ENCODE measurements around the gene KLF13.

KLF13 gene

GRCh38 chr15:31379042-31379441, 52.4 kb downstream of the KLF13 start:
- H3K4me3 ChIP-seq (replicated peaks; ENCODE audit: low read depth, low read length), result no peak overlapping the region
- no peak for TF ChIP-seq CTCF (IDR thresholded peaks at IDR 0.05; ENCODE audit: low read length, missing control alignments)
- DNase-seq (ENCODE audit: low read depth), result no peak

- no peak overlapping the region for H3K4me3 ChIP-seq (replicated peaks; ENCODE audit: low read depth, low read length)
- no peak for TF ChIP-seq CTCF (IDR thresholded peaks at IDR 0.05; ENCODE audit: low read length, missing control alignments)
- no peak for DNase-seq (ENCODE audit: low read depth)
These were observed 52.9 kb downstream of the KLF13 start for GRCh38 chr15:31379577-31379976.

- DNase-seq (ENCODE audit: low read depth), result no peak
- no peak for TF ChIP-seq CTCF (IDR thresholded peaks at IDR 0.05; ENCODE audit: low read length, missing control alignments)
- no peak overlapping the region for H3K4me3 ChIP-seq (replicated peaks; ENCODE audit: low read depth, low read length)
These were observed 55.4 kb downstream of the KLF13 start for GRCh38 chr15:31381801-31382712.

GRCh38 chr15:31382713-31383045, 56.0 kb downstream of the KLF13 start:
- no peak for DNase-seq (ENCODE audit: low read depth)
- no peak overlapping the region for H3K4me3 ChIP-seq (replicated peaks; ENCODE audit: low read depth, low read length)
- TF ChIP-seq CTCF (IDR thresholded peaks at IDR 0.05; ENCODE audit: low read length, missing control alignments), result no peak

GRCh38 chr15:31383139-31383538, 56.5 kb downstream of the KLF13 start:
- H3K4me3 ChIP-seq (replicated peaks; ENCODE audit: low read depth, low read length), result no peak overlapping the region
- DNase-seq (ENCODE audit: low read depth), result no peak
- no peak for TF ChIP-seq CTCF (IDR thresholded peaks at IDR 0.05; ENCODE audit: low read length, missing control alignments)

GRCh38 chr15:31384568-31384967, 57.9 kb downstream of the KLF13 start:
- TF ChIP-seq CTCF (IDR thresholded peaks at IDR 0.05; ENCODE audit: low read length, missing control alignments), result no peak
- H3K4me3 ChIP-seq (replicated peaks; ENCODE audit: low read depth, low read length), result no peak overlapping the region
- DNase-seq (ENCODE audit: low read depth), result no peak

GRCh38 chr15:31385736-31386135, 59.1 kb downstream of the KLF13 start:
- DNase-seq (ENCODE audit: low read depth), result no peak
- no peak for TF ChIP-seq CTCF (IDR thresholded peaks at IDR 0.05; ENCODE audit: low read length, missing control alignments)
- H3K4me3 ChIP-seq (replicated peaks; ENCODE audit: low read depth, low read length), result no peak overlapping the region

Measured in fibroblast of pulmonary artery (primary cell).